NCI-H2029 treated with DMSO at 0.1 percent for 48 hours (cell line): Measurements from ENCODE around the gene SCCPDH.
A peak's percentile ranks its signal among the peaks of the same experiment; 100 is the strongest.
"Not testable (repeated sequence)": the region's sequence is repeated elsewhere in the genome, so short reads cannot be mapped to it uniquely, and the experiment has no call there.

Source experiments
- DNase-seq: peaks from one replicate; lab custom pipeline; 2025; lab: John Stamatoyannopoulos, UW

SCCPDH gene

DNA sequence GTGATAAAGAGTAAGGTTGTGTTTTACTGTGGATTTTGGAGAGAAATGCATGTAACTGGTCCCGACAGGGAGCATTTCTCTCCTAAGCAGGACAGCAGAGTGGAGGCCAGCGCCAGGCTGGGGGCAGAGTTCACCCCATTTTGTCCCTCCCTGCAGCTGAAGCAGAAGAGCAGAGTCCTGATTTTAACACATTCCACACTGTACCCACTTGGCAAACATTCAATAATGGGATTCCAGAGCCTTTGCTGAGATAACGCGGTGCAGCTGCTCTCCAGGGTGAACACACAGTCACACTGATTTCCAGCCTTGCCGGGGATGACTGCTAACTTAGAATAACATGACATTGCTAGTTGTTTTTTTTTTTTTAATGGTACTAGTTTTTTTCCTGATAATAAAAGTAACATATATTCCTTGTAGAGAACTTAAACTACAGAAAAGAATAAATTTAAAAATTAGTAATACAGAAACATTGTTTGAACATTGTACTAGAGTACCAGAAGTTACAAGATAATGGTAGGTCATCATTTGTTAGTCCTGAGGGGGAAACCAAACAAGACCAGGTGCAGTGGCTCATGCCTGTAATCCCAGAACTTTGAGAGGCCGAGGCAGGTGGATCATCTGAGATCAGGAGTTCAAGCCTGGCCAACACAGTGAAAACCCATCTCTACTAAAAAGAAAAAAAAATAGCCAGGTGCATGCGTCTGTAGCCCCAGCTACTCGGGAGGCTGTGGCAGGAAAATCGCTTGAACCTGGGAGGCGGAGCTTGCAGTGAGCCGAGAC, 77.2 kb downstream of the SCCPDH start:
- DNase-seq, result no peak

DNA sequence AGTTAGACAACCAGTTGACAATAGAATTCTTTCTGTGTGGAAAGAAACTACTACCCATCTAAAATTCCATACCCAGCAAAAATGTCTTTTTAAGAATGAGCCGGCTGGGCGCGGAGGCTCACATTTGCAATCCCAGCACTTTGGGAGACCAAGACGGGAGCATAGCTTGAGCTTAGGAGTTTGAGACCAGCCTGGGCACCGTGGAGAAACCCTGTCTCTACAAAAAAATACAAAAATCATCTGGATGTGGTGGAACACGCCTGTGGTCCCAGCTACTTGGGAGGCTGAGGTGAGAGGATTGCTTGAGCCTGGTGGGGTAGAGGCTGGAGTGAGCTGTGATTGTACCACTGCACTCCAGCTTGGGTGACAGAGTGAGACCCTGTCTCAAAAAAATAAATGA, 79.2 kb downstream of the SCCPDH start:
- DNase-seq, result no peak

DNA sequence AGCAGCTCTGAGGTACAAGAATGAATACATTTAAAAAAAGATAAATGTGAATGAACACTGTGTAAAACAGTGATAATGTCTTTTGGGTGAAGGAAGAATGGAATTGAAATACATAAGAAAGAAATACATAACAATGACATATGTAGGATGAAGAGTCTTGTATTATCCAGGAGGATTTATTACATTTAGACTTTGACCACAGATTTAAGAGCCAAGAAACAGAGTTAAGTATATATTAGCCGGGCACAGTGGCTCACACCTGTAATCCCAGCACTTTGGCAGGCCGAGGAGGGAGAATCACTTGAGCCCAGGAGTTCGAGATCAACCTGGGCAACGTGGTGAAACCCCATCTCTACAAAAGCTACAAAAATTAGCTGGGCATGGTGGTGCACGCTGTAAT, 79.7 kb downstream of the SCCPDH start:
- DNase-seq, result no peak

DNA sequence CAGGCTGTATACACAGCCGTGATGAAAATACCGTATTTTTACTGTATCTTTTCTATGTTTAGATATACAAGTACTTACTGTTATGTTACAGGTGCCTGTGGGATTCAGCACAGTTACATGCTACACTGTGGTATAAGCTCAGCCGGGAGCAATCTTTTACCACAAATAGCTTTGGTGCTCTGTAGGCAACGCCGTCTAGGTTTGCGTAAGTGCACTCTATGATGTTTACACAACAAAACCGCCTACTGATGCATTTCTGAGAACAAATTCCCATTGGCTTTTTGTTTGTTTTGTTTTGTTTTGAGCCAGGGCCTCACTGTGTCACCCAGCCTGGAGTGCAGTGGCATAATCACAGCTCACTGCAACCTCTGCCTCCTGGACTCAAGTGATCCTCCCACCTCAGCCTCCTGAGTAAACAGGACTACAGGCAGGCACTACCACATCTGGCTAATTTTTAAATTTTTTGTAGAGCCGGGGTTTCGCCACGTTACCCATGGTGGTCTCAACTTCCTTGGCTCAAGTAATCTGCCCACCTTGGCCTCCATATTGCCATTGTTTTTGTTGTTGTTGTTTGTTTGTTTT, 81.0 kb downstream of the SCCPDH start:
- peak; percentile 26 for DNase-seq

DNA sequence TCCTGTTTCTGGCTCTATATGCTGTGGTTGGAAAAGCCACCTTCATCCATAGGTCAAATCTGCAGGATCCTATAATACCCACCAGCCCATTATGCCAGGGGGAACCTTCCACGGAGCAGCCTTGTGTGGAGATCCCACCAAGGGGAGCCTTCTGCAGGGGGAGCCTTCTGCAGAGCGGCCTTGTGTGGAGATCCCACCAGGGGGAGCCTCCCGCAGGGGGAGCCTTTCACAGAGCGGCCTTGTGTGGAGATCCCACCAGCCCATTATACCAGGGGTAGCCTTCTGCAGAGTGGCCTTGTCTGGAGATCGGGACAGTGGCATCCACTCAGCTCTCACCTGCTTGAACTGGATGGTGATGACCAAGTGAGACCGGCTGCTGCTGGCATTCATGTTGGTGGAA, 85.3 kb downstream of the SCCPDH start:
- DNase-seq, result no peak

DNA sequence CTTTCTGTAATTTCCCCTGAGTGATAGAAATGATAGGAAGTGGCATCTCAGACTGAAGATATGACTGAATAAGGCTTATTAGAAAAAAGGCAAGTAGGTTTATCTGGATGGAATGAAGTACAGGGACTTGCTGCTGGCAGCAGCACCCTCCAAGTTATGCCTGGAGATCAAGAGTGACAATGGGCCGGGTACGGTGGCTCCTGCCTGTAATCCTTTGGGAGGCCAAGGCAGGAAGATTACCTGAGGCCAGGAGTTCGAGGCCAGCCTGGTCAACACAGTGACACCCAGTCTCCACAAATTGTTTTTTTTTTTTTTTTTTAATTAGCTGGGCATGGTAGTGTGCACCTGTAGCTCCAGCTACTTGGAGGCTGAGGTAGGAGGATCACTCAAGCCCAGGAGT, 87.8 kb downstream of the SCCPDH start:
- DNase-seq, result no peak

DNA sequence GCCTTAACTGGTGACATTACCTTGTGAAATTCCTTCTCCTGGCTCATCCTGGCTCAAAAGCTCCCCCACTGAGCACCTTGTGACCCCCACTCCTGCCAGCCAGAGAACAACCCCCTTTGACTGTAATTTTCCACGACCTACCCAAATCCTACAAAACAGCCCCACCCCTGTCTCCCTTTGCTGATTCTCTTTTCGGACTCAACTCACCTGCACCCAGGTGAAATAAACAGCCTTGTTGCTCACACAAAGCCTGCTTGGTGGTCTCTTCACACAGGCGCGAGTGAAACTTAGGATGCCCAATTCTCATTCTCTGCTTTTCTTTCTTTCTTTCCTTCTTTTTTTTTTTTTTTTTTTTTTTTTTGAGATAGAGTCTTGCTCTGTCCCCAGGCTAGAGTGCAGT, 89.1 kb downstream of the SCCPDH start:
- DNase-seq, result not testable (repeated sequence)

DNA sequence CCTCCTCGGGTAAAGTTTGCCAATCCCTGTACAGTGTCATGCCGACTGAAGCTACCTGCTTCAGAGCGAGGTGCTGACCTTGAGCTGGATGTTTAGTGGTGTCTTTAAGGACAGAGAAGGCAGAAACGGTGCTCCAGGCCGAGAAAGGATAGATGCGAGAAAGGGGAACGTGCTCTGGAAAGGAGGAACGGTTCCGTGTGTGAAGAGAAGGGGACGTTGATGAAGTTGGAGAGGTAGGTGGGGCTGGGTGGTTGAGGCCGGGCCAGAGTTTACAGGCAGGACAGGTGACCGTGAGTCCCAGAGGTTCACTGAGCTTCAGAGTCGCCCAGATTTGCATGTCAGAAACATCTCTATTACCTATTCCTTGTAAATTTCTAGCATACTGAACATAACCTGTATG, 90.7 kb downstream of the SCCPDH start:
- no peak for DNase-seq

DNA sequence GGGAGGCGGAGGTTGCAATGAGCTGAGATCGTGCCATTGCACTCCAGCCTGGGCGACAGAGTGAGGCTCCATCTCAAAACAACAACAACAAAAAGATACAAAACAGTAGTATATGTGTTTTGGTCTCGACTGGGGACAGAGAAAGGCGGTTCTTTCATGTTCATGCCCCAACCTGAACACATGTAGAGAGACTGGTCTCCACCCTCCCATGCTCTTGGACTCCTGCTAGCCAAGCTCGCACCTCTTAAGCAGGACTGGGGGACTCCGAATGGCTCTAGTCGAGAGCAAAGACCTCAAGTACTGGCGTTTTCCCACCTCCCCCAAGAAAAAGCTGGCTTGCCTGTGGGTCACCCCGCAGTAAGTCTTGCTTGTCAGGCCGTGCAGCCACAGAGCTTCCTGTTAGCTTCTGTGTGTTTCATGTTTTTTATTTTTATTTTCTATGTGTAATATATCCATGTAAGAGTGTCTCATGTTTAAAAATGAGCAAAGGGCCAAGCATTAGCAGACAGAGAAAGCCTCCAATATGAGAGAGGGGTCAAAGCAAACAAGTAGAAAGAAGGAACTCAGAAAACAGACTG, 91.6 kb downstream of the SCCPDH start:
- no peak for DNase-seq
